ENCODE data around the gene VNN1. TPM values are rescaled to one million over a fixed set of nuclear protein-coding genes. Genes with fewer than 3 reads are reported as not detected.

VNN1 gene
- total RNA-seq, 1 experiment from 2014 or later = not detected

- no TSS peak for BruUV-seq (replicated peaks)
- peaks cover 31% of the 10 kb centered on the region for H3K27me3 ChIP-seq (replicated peaks; ENCODE audit: insufficient read depth, low read depth, low read length, poor library complexity)
- no peak for TF ChIP-seq CTCF (conservative IDR thresholded peaks at IDR 0.05; ENCODE audit: low read depth, low read length)
- TF ChIP-seq EZH2 (IDR thresholded peaks at IDR 0.05; ENCODE audit: borderline replicate concordance, low read depth, low read length, poor library complexity, severe bottlenecking) = no peak
- intact Hi-C loops (cut with micrococcal nuclease; ENCODE audit: unreplicated experiment) = no loop called here
- H3K4me1 ChIP-seq (ENCODE audit: insufficient read depth, low read length, poor library complexity, severe bottlenecking) = no peaks in the 10 kb centered on the region
- no peaks in the 10 kb centered on the region for H3K9me3 ChIP-seq (ENCODE audit: low read depth, low read length, poor library complexity, severe bottlenecking)
- POLR2A ChIA-PET (ENCODE audit: low non-redundant PET) = no interaction called here
- no peak for DNase-seq (ENCODE audit: low spot score)
- no peaks in the 10 kb centered on the region for H3K36me3 ChIP-seq (ENCODE audit: insufficient read depth, low read length, poor library complexity, severe bottlenecking)
- CTCF ChIA-PET = no interaction called here
- H3K27ac ChIP-seq (ENCODE audit: low read depth, low read length, poor library complexity, severe bottlenecking) = no peak overlapping the region
- no peak overlapping the region for H3K4me3 ChIP-seq (ENCODE audit: low read depth, low read length, poor library complexity, severe bottlenecking)
These were observed 63.4 kb downstream of the VNN1 start for GRCh38 chr6:132650429-132650828.

DNA sequence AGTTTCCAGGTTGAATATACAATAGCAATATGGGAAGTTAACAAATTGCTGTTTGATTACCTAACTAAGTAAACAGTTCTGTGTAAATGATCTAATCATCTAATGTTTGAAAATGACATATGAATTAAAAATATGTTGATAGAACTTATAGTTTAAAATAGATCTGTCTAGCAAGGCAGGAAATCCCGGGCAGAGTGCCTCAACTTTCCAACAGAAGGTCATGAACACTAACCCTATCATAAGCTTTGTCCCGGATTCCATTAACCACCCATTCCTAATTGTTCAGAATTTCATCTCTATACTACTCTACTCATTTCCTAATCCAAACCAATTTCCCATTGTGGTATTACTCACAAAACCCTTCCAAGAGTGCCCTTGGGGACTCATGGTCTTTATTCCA lies 65.0 kb downstream of the VNN1 start:
- ChIA-PET POLR2A (ENCODE audit: low non-redundant PET) (no interaction called here), CTCF (no interaction called here)
- no peak overlapping the region for H3K4me3 ChIP-seq (ENCODE audit: low read depth, low read length, poor library complexity, severe bottlenecking)
- intact Hi-C loops (cut with micrococcal nuclease; ENCODE audit: unreplicated experiment) = no loop called here
- no peak overlapping the region for H3K27ac ChIP-seq (ENCODE audit: low read depth, low read length, poor library complexity, severe bottlenecking)
- BruUV-seq (replicated peaks) = no TSS peak
- TF ChIP-seq CTCF (conservative IDR thresholded peaks at IDR 0.05; ENCODE audit: low read depth, low read length) (no peak), EZH2 (IDR thresholded peaks at IDR 0.05; ENCODE audit: borderline replicate concordance, low read depth, low read length, poor library complexity, severe bottlenecking) (no peak)
- H3K36me3 ChIP-seq (ENCODE audit: insufficient read depth, low read length, poor library complexity, severe bottlenecking) = no peaks in the 10 kb centered on the region
- no peak for DNase-seq (ENCODE audit: low spot score)
- peaks cover 17% of the 10 kb centered on the region for H3K27me3 ChIP-seq (replicated peaks; ENCODE audit: insufficient read depth, low read depth, low read length, poor library complexity)
- H3K4me1 ChIP-seq (ENCODE audit: insufficient read depth, low read length, poor library complexity, severe bottlenecking) = no peaks in the 10 kb centered on the region
- no peaks in the 10 kb centered on the region for H3K9me3 ChIP-seq (ENCODE audit: low read depth, low read length, poor library complexity, severe bottlenecking)

GRCh38 chr6:132648356-132648755 lies 65.5 kb downstream of the VNN1 start:
- intact Hi-C loops (cut with micrococcal nuclease; ENCODE audit: unreplicated experiment) = no loop called here
- H3K4me1 ChIP-seq (ENCODE audit: insufficient read depth, low read length, poor library complexity, severe bottlenecking) = no peaks in the 10 kb centered on the region
- H3K4me3 ChIP-seq (ENCODE audit: low read depth, low read length, poor library complexity, severe bottlenecking) = no peak overlapping the region
- ChIA-PET CTCF (no interaction called here), POLR2A (ENCODE audit: low non-redundant PET) (no interaction called here)
- H3K9me3 ChIP-seq (ENCODE audit: low read depth, low read length, poor library complexity, severe bottlenecking) = no peaks in the 10 kb centered on the region
- H3K36me3 ChIP-seq (ENCODE audit: insufficient read depth, low read length, poor library complexity, severe bottlenecking) = no peaks in the 10 kb centered on the region
- H3K27ac ChIP-seq (ENCODE audit: low read depth, low read length, poor library complexity, severe bottlenecking) = no peak overlapping the region
- no peak for DNase-seq (ENCODE audit: low spot score)
- H3K27me3 ChIP-seq (replicated peaks; ENCODE audit: insufficient read depth, low read depth, low read length, poor library complexity) = peaks cover 22% of the 10 kb centered on the region
- BruUV-seq (replicated peaks) = no TSS peak
- TF ChIP-seq CTCF (conservative IDR thresholded peaks at IDR 0.05; ENCODE audit: low read depth, low read length) = no peak
- TF ChIP-seq EZH2 (IDR thresholded peaks at IDR 0.05; ENCODE audit: borderline replicate concordance, low read depth, low read length, poor library complexity, severe bottlenecking) = no peak

Measured in A673 (cell line).